GM21381 (cell line): ENCODE measurements around the gene B3GAT2.
"Not testable (repeated sequence)": the region's sequence is repeated elsewhere in the genome, so short reads cannot be mapped to it uniquely, and the experiment has no call there.

ENCODE experiments used
- ATAC-seq: cut with Tn5 transposase; IDR thresholded peaks from one replicate; pipeline ENCODE4 v1.9.1; 2021; ENCODE audit warnings: mild to moderate bottlenecking, moderate library complexity; ENCODE audit not compliant: unreplicated experiment

The B3GAT2 gene

DNA sequence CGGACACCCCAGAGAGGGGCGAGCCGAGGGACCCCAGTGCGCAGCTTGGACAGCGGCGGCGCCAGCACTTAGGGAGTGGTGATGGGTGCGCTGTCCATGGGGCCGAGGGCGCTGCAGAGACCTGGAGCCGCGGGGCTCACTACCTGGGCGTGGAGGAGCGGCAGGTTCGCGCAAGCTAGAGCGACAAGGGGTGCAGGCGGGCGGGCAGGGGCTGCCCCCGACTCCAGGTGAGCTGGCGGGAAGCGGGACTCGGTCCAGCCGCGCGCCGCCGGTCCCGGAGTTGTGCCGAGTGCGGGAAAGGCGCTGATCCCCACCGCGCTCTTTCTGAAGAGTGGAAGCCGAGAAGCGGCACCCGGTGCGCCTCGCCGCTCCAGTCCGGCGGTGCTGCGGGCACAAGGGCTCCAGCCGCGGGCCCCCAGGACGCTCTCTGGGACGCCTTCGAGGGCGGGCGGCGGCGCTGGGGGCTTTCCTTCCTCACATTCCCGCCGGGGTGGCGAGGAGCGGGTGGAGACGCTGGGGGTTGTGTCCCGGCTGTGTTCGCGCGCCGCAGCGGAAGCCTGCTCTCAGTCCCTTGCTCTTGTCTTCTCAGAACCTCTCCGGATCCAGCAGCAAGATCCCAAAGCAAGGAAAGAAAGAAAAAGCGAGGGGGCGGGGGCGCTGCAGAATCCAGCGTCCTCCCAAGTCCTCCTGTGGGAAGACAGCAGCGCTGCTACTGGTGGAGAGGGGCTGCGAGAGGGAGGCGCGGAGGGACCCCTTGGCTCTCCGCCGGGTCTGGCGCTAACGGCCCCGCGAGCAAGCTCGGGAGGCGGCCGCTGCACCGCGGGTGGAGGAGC is at the start of gene B3GAT2:
Gene B3GAT2 (minus strand): TSS at position 610 of the 833 bp plus-strand sequence. CDS start 631 bp downstream, outside the sequence.
- ATAC-seq: peak; percentile 17

GRCh38 chr6:70998148-70998547 is 41.3 kb upstream of the B3GAT2 start:
- no peak for ATAC-seq

DNA sequence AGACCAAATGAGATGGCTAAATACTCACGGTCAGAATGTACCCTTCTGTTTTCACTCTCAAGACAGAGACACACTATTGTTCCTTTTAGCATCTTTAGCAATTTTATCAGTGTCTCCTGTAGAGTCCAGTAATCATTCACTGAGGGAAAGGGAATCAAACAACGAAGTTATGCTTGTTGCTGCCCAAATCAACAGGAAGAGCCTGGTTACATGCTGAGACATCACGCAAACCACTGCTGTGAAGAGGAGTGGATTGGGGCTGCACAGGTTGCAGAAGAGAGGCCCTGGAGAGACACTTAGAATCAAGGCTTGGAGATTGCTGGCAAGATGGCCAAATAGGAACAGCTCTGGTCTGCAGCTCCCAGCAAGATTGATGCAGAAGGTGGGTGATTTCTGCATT is 40.5 kb upstream of the B3GAT2 start:
- ATAC-seq: no peak

DNA sequence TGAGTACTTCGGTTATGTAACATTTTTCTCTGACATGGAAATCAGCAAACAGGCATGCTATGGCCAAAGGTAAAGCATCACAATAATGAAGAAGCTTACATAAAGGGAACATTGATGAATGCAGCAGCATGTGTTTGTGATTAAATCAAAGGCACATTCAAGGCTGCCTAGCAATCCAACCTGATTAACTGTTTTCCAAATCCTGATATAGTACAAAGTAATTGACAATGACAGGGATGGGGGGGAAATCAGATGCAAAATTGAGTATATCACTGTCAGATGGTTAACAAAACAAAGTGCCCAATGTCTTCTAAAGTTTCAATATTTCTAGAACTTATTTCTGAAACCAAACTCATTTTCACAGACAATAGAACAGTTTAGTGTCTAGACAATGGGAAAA is 39.2 kb upstream of the B3GAT2 start:
- ATAC-seq: no peak

GRCh38 chr6:70995411-70995810 is 38.6 kb upstream of the B3GAT2 start:
- ATAC-seq: no peak

DNA sequence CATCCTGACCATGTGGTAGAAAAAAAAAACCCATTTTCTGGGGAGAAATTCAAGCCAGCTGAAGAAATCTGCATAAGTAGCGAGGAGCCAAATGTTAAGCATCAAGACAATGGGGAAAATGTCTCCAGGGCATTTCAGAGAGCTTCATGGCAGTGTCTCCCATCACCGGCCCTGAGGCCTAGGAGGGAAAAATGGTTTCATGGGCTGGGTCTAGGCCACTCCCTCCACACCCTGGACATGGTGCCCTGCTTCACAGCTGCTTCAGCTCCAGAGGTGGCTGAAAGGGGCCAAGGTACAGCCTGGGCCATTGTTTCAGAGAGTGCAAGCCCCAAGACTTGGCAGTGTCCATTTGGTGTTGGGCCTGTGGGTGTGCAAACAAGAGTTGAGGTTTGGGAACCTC is 34.4 kb upstream of the B3GAT2 start:
- no peak for ATAC-seq

DNA sequence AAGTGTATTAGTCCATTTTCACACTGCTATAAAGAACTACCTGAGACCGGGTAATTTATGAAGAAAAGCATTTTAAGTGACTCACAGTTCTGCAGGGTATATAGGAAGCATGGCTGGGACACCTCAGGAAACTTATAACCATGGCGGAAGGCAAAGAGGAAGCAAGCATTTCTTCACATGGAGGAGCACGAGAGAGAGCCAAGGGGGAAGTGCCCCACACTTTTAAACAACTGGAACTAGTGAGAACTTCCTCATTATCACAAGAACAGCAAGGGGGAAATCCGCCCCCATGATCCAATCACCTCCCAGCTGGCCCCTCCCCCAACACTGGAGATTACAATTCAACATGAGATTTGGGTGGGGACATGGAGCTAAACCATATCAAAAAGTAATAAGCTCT is 28.3 kb upstream of the B3GAT2 start:
- ATAC-seq: no peak

DNA sequence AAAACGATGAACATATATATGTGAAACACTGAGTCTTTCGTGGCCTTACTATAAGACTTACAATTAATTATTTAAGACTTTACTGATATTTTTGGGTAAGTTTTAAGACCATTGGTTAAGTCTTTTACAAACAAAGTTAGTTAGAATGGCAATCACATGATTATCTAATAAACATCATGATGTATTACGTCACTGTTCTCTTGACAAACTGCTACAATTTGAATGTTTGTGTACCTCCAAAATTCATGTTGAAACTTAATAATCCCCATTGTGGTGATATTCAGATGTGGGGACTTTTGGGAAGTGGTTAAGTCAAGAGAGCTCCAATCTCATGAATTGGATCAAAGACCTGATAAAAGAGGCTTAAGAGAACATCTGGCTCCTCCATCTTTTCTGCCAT is 25.9 kb upstream of the B3GAT2 start:
- no peak for ATAC-seq

DNA sequence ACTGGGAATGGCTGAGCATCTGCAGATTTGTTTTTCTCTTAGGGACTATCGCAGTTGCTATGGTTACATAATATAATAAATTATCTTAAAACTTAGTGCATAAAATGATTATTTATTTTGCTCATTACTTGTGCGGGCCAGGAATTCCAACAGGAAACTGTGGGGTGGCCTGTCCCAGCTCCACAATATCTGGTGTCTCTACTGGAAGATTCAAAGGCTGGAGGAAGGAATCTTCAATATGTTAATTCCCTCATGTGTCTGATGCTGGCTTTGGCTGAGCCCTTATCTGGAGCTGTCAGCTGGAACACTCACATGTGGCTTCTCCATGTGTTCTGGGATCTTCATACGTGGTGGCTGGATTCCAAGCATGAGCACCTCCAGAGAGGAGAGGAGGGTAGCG is 23.9 kb upstream of the B3GAT2 start:
- no peak for ATAC-seq

DNA sequence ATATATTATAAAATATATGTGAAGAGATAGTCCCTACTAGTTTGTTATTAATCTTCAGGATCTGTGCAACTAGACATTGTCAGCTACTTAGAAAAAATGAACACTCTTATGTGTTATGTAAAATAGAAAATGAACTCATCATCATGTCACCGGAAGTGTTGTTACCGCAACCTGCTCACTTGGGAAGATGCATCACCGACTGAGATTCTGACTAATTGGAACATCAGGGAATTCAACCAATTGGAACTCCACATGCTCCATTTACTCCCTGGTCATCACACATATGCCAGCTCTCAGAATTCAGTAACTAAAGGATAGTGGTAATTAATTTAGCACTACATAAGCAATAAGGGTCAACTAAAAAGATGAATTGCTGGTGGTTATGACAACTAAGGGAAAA is 16.7 kb upstream of the B3GAT2 start:
- ATAC-seq: no peak

GRCh38 chr6:70967049-70967448 is 10.2 kb upstream of the B3GAT2 start:
- ATAC-seq: no peak

GRCh38 chr6:70957284-70957617 is 391 bp upstream of the B3GAT2 start:
- ATAC-seq: no peak

DNA sequence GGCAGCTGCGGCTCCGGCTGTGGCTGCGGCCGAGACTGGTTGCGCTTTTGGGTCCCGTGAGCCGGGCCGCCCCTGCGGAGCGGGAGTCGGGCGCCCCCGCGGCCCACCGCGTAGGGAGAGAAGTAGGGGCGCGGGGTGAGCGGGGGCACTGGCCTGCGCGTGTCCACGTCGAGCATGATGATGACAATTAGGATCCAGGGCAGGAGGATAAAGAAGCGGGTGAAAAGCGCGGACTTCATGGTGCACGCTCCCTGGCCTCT is 739 bp downstream of the B3GAT2 start:
- peak; percentile 27 for ATAC-seq

DNA sequence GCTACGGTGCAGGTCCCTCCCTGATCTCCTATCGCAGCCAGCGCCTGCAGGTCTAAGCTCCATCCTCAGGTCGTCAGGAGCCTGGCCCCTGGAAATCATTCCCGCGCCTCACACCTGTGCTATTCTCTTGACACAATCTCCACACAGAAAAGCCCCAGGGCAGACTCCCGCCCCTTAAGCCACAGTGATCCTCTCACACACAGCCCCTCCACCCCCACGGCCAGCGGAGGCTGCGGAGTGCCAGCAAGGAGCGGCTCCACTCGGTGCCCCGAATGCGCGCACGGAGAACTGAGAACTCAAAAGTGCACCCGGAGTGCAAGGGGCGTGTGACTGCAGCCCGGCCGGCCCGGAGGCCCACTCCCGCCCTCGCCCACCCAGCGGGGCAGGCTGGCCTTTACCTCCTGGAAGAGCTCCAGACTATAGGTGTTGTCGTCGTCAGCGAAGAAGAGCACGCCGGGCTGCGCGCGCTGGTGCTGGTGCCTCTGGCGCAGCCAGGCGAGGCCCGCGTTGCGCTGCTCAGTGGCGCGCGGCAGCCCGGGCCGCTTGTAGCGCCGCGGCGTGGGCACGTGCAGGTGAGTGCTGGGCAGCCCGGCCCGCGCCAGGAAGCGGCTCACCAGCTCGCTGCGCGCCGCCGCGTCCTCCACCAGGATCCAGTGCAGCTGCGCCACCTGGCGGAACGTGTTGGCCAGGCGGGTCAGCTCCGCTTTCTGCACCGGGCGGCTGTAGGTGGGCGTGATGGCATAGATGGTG is 1.2 kb downstream of the B3GAT2 start:
- peak; percentile 97 for ATAC-seq

- no peak for ATAC-seq
These were observed 2.1 kb downstream of the B3GAT2 start for GRCh38 chr6:70954750-70955149.

- no peak for ATAC-seq
These were observed 2.7 kb downstream of the B3GAT2 start for GRCh38 chr6:70954176-70954575.

GRCh38 chr6:70952608-70953165 is 4.2 kb downstream of the B3GAT2 start:
- no peak for ATAC-seq

- ATAC-seq: not testable (repeated sequence)
These were observed 12.5 kb downstream of the B3GAT2 start for GRCh38 chr6:70944321-70944720.

GRCh38 chr6:70933853-70934252 is 23.0 kb downstream of the B3GAT2 start:
- no peak for ATAC-seq

- no peak for ATAC-seq
These were observed 51.1 kb downstream of the B3GAT2 start for GRCh38 chr6:70905742-70906141.

DNA sequence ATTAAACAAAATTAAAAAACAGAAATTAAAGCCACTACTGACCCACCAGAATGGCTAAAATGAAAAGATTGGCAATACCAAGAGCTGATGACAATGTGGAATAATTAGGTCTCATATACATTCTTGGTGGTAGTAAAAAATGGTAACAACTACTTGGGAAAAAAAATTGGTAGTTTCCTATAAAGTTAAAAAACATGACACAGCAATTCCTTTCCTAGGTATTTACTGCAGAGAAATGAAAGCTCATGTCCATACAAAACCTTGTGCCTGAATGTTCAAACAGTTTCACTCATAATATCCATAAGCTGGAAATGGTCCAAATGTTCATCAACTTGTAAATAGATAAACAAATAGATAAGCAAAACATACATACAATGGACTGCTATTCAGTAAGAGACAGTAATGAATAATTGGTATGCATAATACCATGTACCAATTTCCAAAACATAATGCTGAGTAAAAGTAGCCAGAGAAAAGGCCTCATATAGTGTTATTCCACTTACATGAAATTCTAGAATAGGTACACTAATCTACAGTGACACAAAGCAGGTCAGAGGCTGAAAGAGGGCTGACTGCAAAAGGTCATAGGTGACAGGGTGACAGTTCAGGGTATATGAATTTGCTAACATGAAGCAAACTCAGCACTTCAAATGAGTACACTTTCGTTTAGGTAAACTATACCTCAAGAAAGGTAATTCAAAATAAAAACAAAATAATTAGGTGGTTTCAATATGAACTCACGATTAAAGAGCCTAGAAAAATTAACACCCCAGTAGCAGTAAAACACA is 53.0 kb downstream of the B3GAT2 start:
- ATAC-seq: no peak

- no peak for ATAC-seq
These were observed 55.5 kb downstream of the B3GAT2 start for GRCh38 chr6:70901324-70901723.
